MM.1S (cell line): ENCODE measurements around the gene SLC7A8.

Source experiments
- DNase-seq: peaks from one replicate; pipeline ENCODE4 v3.0.0-alpha.2; 2015
- H2AFZ ChIP-seq: fragments of 300-600 bp; sonication (generic); 2 replicates; pipeline ENCODE4 v1.6.0; 2016; ENCODE audit warnings: antibody characterized with exemption, low read length
- H3F3A ChIP-seq: fragments of 300-600 bp; sonication (generic); 2 replicates; pipeline ENCODE4 v1.6.1; 2016; ENCODE audit warnings: mild to moderate bottlenecking, antibody characterized with exemption, low read length, moderate library complexity, mixed read lengths; ENCODE audit not compliant: insufficient read depth
- H3K27ac ChIP-seq: fragments of 300-600 bp; sonication (generic); 2 replicates; pipeline ENCODE4 v1.5.1; 2016; ENCODE audit warnings: mild to moderate bottlenecking, low read length
- H3K27me3 ChIP-seq: fragments of 300-600 bp; sonication (generic); replicated peaks from 2 replicates; pipeline ENCODE4 v1.6.0; 2016; ENCODE audit warnings: low read length; ENCODE audit not compliant: insufficient read depth
- H3K36me3 ChIP-seq: fragments of 300-600 bp; sonication (generic); replicated peaks from 2 replicates; pipeline ENCODE4 v1.6.1; 2016; ENCODE audit warnings: mild to moderate bottlenecking, low read length, mixed read lengths; ENCODE audit not compliant: insufficient read depth
- H3K4me1 ChIP-seq: fragments of 300-600 bp; sonication (generic); 2 replicates; pipeline ENCODE4 v1.6.1; 2016; ENCODE audit warnings: low read length, mixed read lengths
- H3K4me2 ChIP-seq: fragments of 300-600 bp; sonication (generic); 2 replicates; pipeline ENCODE4 v1.6.0; 2016; ENCODE audit warnings: low read depth, low read length
- H3K4me3 ChIP-seq: fragments of 300-600 bp; sonication (generic); 2 replicates; pipeline ENCODE4 v1.5.1; 2016; ENCODE audit warnings: low read length, mixed read lengths
- H3K79me2 ChIP-seq: fragments of 300-600 bp; sonication (generic); 2 replicates; pipeline ENCODE4 v1.6.1; 2016; ENCODE audit warnings: mixed run types, low read length, mixed read lengths
- H3K9ac ChIP-seq: fragments of 300-600 bp; sonication (generic); 2 replicates; pipeline ENCODE4 v1.6.1; 2016; ENCODE audit warnings: low read length, mixed read lengths
- H3K9me2 ChIP-seq: fragments of 300-600 bp; sonication (generic); replicated peaks from 2 replicates; pipeline ENCODE4 v1.6.1; 2016; ENCODE audit warnings: mild to moderate bottlenecking, low read length, mixed read lengths; ENCODE audit not compliant: insufficient read depth
- H3K9me3 ChIP-seq: fragments of 300-600 bp; sonication (generic); replicated peaks from 2 replicates; pipeline ENCODE4 v1.6.1; 2016; ENCODE audit warnings: mild to moderate bottlenecking, low read length, mixed read lengths; ENCODE audit not compliant: insufficient read depth
- H4K20me1 ChIP-seq: fragments of 300-600 bp; sonication (generic); 2 replicates; pipeline ENCODE4 v1.6.1; 2016; ENCODE audit warnings: mild to moderate bottlenecking, low read length, moderate library complexity, mixed read lengths; ENCODE audit not compliant: insufficient read depth
- EZH2 ChIP-seq: fragments of 300-600 bp; sonication (generic); optimal IDR thresholded peaks from 2 replicates; pipeline ENCODE3; 2017; ENCODE audit warnings: low read depth, mild to moderate bottlenecking, antibody characterized with exemption, low read length, mixed read lengths
- EZH2phosphoT487 ChIP-seq: fragments of 300-600 bp; sonication (generic); IDR thresholded peaks from 2 replicates; pipeline ENCODE4 v1.6.1; 2018; ENCODE audit warnings: antibody characterized with exemption, low read length
- TF ChIP-seq, protein P1 (sequence below): fragments of 300-600 bp; sonication (generic); IDR thresholded peaks from 2 replicates; pipeline ENCODE4 v1.5.1; 2016; ENCODE audit warnings: antibody characterized with exemption, low read length, mixed read lengths

The SLC7A8 gene

DNA sequence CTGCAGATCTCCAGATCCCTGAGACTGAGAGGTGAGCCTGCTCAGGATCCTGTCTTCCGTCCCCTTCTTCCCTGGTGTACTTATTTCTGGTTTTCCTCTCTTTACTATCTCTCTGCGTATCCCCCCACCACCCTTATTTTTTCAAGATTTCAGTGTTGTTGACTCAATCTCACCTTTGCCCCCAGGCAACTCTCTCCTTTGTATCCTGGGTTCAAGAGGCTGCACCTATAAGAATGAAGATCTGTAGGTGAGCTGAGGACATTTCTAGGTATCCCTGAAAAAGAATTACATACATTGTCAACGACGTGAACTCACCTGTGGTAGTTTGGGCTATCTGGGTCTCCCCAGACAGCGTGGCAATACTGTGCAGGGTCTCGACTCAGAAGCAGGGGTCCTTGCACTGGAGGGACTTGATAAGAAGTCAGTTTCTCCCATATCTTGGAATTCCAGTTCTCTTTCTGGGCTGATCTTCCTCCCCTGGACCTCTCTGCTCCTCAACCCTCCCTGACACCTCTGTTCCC is 79.3 kb downstream of the SLC7A8 start:
- no peak overlapping the region for H2AFZ ChIP-seq
- no peaks in the 10 kb centered on the region for H3K9me2 ChIP-seq
- no peaks in the 10 kb centered on the region for H4K20me1 ChIP-seq
- no peak overlapping the region for H3K27ac ChIP-seq
- no peak overlapping the region for H3K4me2 ChIP-seq
- peaks cover 9% of the 10 kb centered on the region for H3K4me1 ChIP-seq
- no peaks in the 10 kb centered on the region for H3K9me3 ChIP-seq
- TF ChIP-seq, protein P1, sequence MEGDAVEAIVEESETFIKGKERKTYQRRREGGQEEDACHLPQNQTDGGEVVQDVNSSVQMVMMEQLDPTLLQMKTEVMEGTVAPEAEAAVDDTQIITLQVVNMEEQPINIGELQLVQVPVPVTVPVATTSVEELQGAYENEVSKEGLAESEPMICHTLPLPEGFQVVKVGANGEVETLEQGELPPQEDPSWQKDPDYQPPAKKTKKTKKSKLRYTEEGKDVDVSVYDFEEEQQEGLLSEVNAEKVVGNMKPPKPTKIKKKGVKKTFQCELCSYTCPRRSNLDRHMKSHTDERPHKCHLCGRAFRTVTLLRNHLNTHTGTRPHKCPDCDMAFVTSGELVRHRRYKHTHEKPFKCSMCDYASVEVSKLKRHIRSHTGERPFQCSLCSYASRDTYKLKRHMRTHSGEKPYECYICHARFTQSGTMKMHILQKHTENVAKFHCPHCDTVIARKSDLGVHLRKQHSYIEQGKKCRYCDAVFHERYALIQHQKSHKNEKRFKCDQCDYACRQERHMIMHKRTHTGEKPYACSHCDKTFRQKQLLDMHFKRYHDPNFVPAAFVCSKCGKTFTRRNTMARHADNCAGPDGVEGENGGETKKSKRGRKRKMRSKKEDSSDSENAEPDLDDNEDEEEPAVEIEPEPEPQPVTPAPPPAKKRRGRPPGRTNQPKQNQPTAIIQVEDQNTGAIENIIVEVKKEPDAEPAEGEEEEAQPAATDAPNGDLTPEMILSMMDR = no peak
- no peak for TF ChIP-seq EZH2
- TF ChIP-seq EZH2phosphoT487 = no peak
- no peak for DNase-seq
- no peaks in the 10 kb centered on the region for H3K79me2 ChIP-seq
- H3K36me3 ChIP-seq = no peaks in the 10 kb centered on the region
- H3K9ac ChIP-seq = no peak overlapping the region
- no peaks in the 10 kb centered on the region for H3K27me3 ChIP-seq
- no peaks in the 10 kb centered on the region for H3F3A ChIP-seq
- H3K4me3 ChIP-seq = no peak overlapping the region

DNA sequence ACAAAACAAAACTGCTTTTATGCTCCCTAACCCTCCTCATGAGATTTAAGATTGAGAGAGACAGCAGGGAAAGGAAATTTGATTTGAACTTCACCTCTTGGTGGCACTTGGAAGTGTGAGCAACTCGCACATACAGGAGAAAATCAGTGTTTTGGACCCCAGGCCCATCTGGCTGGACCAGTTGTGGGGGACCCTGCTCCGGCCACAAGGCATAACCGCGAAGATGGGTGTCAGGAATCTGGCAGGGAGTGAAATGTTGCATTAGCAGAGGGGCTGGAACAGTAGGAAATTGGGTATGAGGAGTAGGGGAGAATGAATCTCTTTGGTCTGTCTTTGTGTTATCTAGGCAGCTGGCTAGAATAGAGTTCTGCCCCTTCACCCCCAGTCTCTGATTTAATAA is 79.9 kb downstream of the SLC7A8 start:
- no peak overlapping the region for H2AFZ ChIP-seq
- no peaks in the 10 kb centered on the region for H3K36me3 ChIP-seq
- H3K4me1 ChIP-seq = peaks cover 9% of the 10 kb centered on the region
- no peaks in the 10 kb centered on the region for H3K9me3 ChIP-seq
- no peaks in the 10 kb centered on the region for H3F3A ChIP-seq
- H3K9ac ChIP-seq = no peak overlapping the region
- no peak overlapping the region for H3K27ac ChIP-seq
- DNase-seq = no peak
- no peak overlapping the region for H3K4me2 ChIP-seq
- H3K79me2 ChIP-seq = 0 out of 2 replicates have a peak, but pooled peaks cover 3% of the 10 kb centered on the region
- no peaks in the 10 kb centered on the region for H3K27me3 ChIP-seq
- H4K20me1 ChIP-seq = no peaks in the 10 kb centered on the region
- H3K4me3 ChIP-seq = no peak overlapping the region
- TF ChIP-seq EZH2 (no peak), EZH2phosphoT487 (no peak)
- TF ChIP-seq, protein P1 = no peak
- no peaks in the 10 kb centered on the region for H3K9me2 ChIP-seq

DNA sequence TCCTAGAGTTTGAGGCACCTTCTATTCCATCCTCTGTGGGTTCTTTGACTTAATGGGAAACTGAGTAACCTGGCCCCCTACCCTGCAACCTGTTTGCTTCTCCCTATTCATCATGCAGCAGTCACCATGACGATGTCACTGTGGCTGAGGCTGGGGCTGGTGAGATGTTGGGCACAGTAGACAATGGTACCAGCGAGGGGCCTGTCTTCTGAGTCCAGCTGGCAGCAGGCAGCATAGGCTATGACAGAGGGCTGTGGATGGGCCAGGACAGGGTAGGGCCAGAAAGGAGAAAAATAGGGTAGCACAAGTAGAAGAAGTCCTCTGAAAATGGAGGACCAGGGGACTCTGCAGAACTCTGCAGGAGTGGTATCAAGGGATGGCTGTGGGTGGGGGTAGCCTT is 80.7 kb downstream of the SLC7A8 start:
- no peak for TF ChIP-seq EZH2phosphoT487
- TF ChIP-seq, protein P1 = no peak
- H3K9me3 ChIP-seq = no peaks in the 10 kb centered on the region
- DNase-seq = no peak
- no peak overlapping the region for H3K4me3 ChIP-seq
- no peaks in the 10 kb centered on the region for H3K36me3 ChIP-seq
- H3K27ac ChIP-seq = no peak overlapping the region
- peaks cover 9% of the 10 kb centered on the region for H3K4me1 ChIP-seq
- no peak overlapping the region for H3K9ac ChIP-seq
- no peaks in the 10 kb centered on the region for H3K27me3 ChIP-seq
- H4K20me1 ChIP-seq = no peaks in the 10 kb centered on the region
- H3K9me2 ChIP-seq = no peaks in the 10 kb centered on the region
- peaks cover 8% of the 10 kb centered on the region for H3K79me2 ChIP-seq
- H2AFZ ChIP-seq = no peak overlapping the region
- H3F3A ChIP-seq = no peaks in the 10 kb centered on the region
- H3K4me2 ChIP-seq = no peak overlapping the region
